IPS DF 6.9 (cell line): Measurements from ENCODE around the gene TAOK3.
"Not testable (repeated sequence)": the region's sequence is repeated elsewhere in the genome, so short reads cannot be mapped to it uniquely, and the experiment has no call there.

ENCODE experiments used
- DNase-seq: peaks from one replicate; pipeline ENCODE4 v3.0.0-alpha.2; 2013; ENCODE audit warnings: low read depth, low spot score
- H3K27ac ChIP-seq: one replicate; pipeline ENCODE4 v1.5.1; 2013; ENCODE audit warnings: low read length, control low read depth
- H3K27me3 ChIP-seq: 2 replicates; pipeline ENCODE4 v1.6.1; 2013; ENCODE audit warnings: mild to moderate bottlenecking, low read length; ENCODE audit not compliant: control insufficient read depth, insufficient read depth
- H3K36me3 ChIP-seq: 2 replicates; pipeline ENCODE4 v1.6.1; 2013; ENCODE audit warnings: low read length; ENCODE audit not compliant: control insufficient read depth, insufficient read depth
- H3K4me1 ChIP-seq: 2 replicates; pipeline ENCODE4 v1.6.1; 2013; ENCODE audit warnings: low read length; ENCODE audit not compliant: control insufficient read depth, insufficient read depth
- H3K4me3 ChIP-seq: 2 replicates; pipeline ENCODE4 v1.5.1; 2013; ENCODE audit warnings: mild to moderate bottlenecking, low read length
- H3K9me3 ChIP-seq: 2 replicates; pipeline ENCODE4 v1.6.1; 2013; ENCODE audit warnings: low read length, inconsistent platforms; ENCODE audit not compliant: control insufficient read depth, insufficient read depth
- WGBS: extraction: QIAGEN DNeasy Blood & Tissue Kit; methylation state at CpG from one replicate; pipeline ENCODE4 v1.1.7; 2013; ENCODE audit warnings: mixed read lengths, missing lambda C conversion rate; ENCODE audit not compliant: insufficient read length, insufficient coverage; 5-methylcytosine and 5-hydroxymethylcytosine counted together

Gene TAOK3

GRCh38 chr12:118299791-118300460, 72.8 kb downstream of the TAOK3 start:
- WGBS: no CpG with 5 or more reads among the region's 5 CpGs
- Histone ChIP-seq H3K36me3 (no peaks in the 10 kb centered on the region; the same call in 1 of the 2 replicates), H3K4me3 (no peak overlapping the region), H3K27me3 (no peaks in the 10 kb centered on the region), H3K9me3 (no peaks in the 10 kb centered on the region), H3K27ac (no peak overlapping the region), H3K4me1 (no peaks in the 10 kb centered on the region)
- no peak for DNase-seq

DNA sequence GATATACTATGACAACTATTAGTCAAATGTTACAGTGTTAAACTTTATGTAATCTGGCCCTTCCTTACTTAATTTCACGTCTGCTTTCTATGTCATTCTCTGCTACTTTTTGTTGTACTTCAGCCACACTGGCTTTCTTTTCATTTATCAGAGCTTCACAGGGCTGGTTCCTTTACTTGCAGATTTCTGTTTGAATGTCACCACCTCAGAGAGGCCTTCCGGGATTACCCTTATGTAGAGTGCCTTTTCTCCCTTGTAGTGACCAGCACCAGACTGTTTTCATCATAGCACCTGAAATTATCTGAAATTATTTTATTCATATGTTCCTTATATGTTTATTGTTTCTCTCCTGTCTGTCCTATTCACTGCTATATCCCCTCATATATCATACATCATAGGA, 75.4 kb downstream of the TAOK3 start:
- Histone ChIP-seq H3K4me3 (no peak overlapping the region), H3K27ac (no peak overlapping the region), H3K36me3 (no peaks in the 10 kb centered on the region; the same call in 1 of the 2 replicates), H3K4me1 (no peaks in the 10 kb centered on the region), H3K27me3 (no peaks in the 10 kb centered on the region), H3K9me3 (no peaks in the 10 kb centered on the region)
- DNase-seq: no peak
- no CpG with 5 or more reads among the region's 2 CpGs for WGBS

DNA sequence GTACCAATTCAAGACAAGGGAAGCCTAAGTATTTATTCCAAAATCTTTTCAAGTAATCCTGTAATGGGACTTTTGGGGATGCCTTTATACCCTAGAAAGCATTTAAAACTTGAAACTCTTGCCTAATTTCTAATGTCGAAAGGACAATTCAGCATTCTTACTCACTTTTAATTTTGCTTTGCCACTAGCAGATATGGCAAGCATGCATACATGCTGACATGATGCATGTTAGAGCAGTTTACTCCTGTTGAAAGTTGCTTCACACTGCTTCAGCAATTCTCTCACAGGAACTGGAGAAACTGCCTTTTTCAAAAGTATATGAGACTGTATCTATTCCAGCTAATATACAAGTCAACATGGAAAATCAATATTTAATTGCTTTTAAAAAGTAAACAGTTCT, 79.9 kb downstream of the TAOK3 start:
- WGBS: no CpG with 5 or more reads among the region's 1 CpG
- H3K27me3 ChIP-seq: no peaks in the 10 kb centered on the region
- H3K27ac ChIP-seq: no peak overlapping the region
- no peaks in the 10 kb centered on the region for H3K9me3 ChIP-seq
- no peak for DNase-seq
- no peak overlapping the region for H3K4me3 ChIP-seq
- no peaks in the 10 kb centered on the region for H3K4me1 ChIP-seq
- no peaks in the 10 kb centered on the region; the same call in 1 of the 2 replicates for H3K36me3 ChIP-seq

- Histone ChIP-seq H3K9me3 (no peaks in the 10 kb centered on the region), H3K27me3 (no peaks in the 10 kb centered on the region), H3K4me3 (no peak overlapping the region), H3K36me3 (no peaks in the 10 kb centered on the region), H3K27ac (no peak overlapping the region), H3K4me1 (no peaks in the 10 kb centered on the region)
- WGBS: no CpG with 5 or more reads among the region's 3 CpGs
- no peak for DNase-seq
Measured at GRCh38 chr12:118290130-118290529, 82.6 kb downstream of the TAOK3 start.

DNA sequence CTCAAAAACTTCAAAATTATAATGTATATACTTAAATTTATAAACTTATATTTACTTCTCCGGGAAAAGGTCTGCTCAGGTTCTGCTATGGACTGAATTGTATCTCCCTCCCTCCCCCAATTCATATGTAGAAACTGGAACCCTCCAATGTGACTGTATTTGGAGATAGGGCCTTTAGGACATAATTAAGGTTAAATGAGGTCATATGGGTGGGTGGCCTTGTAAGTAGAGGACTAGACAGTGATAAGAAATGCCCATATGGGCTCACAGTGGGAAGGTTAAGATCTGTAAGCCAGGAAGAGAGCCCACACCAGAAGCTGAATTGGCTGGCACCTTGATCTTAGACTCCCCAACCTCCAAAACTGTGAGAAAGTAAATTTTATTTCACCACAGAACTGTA, 84.5 kb downstream of the TAOK3 start:
- no peaks in the 10 kb centered on the region for H3K27me3 ChIP-seq
- no peak overlapping the region for H3K27ac ChIP-seq
- no peak overlapping the region for H3K4me3 ChIP-seq
- no CpG with 5 or more reads among the region's 1 CpG for WGBS
- no peaks in the 10 kb centered on the region for H3K4me1 ChIP-seq
- no peak for DNase-seq
- no peaks in the 10 kb centered on the region for H3K36me3 ChIP-seq
- H3K9me3 ChIP-seq: no peaks in the 10 kb centered on the region

DNA sequence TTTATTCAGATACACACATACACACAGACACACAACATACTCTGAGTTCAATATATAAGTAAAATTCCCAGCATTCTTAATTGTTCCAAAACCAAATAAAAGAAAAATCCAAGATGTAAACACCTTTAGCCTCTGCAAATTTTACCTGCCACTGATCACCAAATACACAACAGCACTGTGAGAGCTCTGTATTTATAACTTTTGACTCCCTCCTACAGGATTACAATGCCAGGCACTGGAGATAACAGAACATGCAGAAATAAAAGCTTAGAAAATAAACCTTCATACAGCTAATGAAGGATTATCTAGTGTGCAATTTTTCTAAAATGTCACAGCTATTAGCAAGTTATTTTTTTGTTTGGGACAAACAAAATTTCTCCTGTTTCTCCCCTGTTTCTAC, 85.0 kb downstream of the TAOK3 start:
- Histone ChIP-seq H3K36me3 (no peaks in the 10 kb centered on the region), H3K27ac (no peak overlapping the region), H3K4me3 (no peak overlapping the region), H3K27me3 (no peaks in the 10 kb centered on the region), H3K4me1 (no peaks in the 10 kb centered on the region), H3K9me3 (no peaks in the 10 kb centered on the region)
- no peak for DNase-seq

DNA sequence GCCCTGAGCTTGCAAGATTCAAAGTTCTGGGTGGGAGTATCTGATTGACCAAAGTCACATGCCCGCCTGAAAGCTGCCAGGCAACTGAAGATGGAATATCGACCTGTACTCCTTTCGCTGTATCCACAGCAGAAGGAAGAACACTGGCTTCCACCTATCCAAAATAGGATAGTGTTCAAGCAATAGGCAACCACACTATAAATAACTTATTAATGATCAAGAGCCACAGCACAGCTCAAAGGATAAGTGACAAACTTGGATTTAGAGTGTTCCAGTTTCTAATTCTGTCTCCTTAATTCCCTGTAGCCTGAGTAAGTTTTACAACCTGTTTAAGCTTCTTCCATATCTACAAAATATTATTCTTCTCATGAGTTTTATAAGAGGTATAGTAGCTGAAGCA, 89.9 kb downstream of the TAOK3 start:
- no CpG with 5 or more reads among the region's 3 CpGs for WGBS
- no peaks in the 10 kb centered on the region for H3K4me1 ChIP-seq

GRCh38 chr12:118278288-118278687, 94.4 kb downstream of the TAOK3 start:
- no CpG with 5 or more reads among the region's 1 CpG for WGBS
- not testable (repeated sequence) for H3K27me3 ChIP-seq, H3K9me3 ChIP-seq, H3K4me3 ChIP-seq, H3K27ac ChIP-seq, DNase-seq, H3K36me3 ChIP-seq, H3K4me1 ChIP-seq

More for the DNA sequence above, 89.9 kb downstream of the TAOK3 start:
- no peak for DNase-seq
- Histone ChIP-seq H3K27me3 (no peaks in the 10 kb centered on the region), H3K27ac (no peak overlapping the region), H3K4me3 (no peak overlapping the region), H3K9me3 (no peaks in the 10 kb centered on the region), H3K36me3 (no peaks in the 10 kb centered on the region)

- H3K4me1 ChIP-seq: no peaks in the 10 kb centered on the region
- DNase-seq: no peak
- no CpG with 5 or more reads among the region's 4 CpGs for WGBS
Measured at GRCh38 chr12:118274066-118274465, 98.6 kb downstream of the TAOK3 start.

DNA sequence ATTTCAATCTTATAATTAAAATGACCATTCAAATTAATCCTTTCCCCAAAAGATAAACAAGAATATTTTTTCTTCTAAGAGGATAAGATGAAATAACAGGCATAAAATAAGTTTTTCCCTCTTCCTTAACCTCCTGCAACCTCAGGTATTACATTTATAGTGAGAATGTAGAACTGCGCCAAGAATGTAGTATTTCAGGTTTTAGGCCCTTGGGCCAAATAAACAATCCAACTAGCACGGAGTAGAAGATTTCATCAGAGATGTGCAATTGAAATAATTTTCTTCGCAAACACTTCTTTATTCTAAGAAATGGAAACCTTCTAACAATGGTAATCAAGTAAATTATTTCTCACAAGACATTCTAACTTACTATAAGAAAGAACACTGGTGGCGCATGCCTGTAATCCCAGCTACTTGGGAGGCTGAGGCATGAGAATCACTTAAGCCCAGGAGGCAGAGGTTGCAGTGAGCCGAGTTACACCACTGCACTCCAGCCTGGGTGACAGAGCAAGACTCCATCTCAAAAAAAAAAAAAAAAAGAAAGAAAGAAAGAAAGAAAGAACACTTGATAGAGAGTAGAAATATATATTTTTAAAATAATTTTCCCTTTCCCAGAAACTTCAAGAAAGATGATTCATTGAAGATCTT, 100.8 kb downstream of the TAOK3 start:
- Histone ChIP-seq H3K27ac (no peak overlapping the region), H3K4me1 (no peaks in the 10 kb centered on the region), H3K27me3 (no peaks in the 10 kb centered on the region), H3K4me3 (no peak overlapping the region), H3K9me3 (no peaks in the 10 kb centered on the region), H3K36me3 (no peaks in the 10 kb centered on the region)
- no peak for DNase-seq
- WGBS: no CpG with 5 or more reads among the region's 5 CpGs

More at GRCh38 chr12:118274066-118274465, 98.6 kb downstream of the TAOK3 start:
- no peaks in the 10 kb centered on the region for H3K27me3 ChIP-seq
- no peaks in the 10 kb centered on the region for H3K36me3 ChIP-seq
- no peak overlapping the region for H3K4me3 ChIP-seq
- H3K9me3 ChIP-seq: no peaks in the 10 kb centered on the region
- H3K27ac ChIP-seq: no peak overlapping the region

DNA sequence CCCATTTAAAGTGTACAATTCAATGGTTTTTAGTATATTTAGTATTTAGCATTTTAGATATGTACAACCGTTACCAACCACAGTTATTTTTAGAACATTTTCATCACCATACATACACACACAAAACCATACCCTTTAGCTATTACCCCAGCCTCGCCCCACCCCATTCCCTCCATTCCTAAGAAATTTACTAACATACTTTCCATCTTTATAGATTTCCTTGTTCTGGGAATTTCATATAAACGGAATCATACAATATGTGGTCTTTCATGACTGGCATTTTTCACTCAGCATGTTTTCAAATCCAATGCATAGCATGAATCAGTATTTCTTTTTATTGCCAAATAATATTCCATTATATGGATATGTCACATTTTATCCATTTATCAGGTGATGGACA, 101.5 kb downstream of the TAOK3 start:
- Histone ChIP-seq H3K4me1 (no peaks in the 10 kb centered on the region), H3K9me3 (no peaks in the 10 kb centered on the region), H3K27me3 (no peaks in the 10 kb centered on the region), H3K36me3 (no peaks in the 10 kb centered on the region), H3K27ac (no peak overlapping the region), H3K4me3 (no peak overlapping the region)
- DNase-seq: no peak
- 100% methylated on average over 1 of the region's 3 CpGs for WGBS
